Kidney (tissue), 14 donors: ENCODE results near the gene HDAC2. TPM values are rescaled to one million over a fixed set of nuclear protein-coding genes. Genes with fewer than 3 reads are reported as not detected.

Experiments
- DNase-seq, 5 donors: peaks; one replicate each; pipeline ENCODE4 v3.0.0-alpha.2; 2013 to 2020
- FAIRE-seq: peaks from 2 replicates; lab custom pipeline; 2012; peaks lifted over from hg19 to GRCh38; lab: Jason Lieb, UNC
- H3K27ac ChIP-seq, 2 donors: one replicate each; pipeline ENCODE4 v1.7.0; 2013; ENCODE audit warnings: low read depth in 2 of 2, low read length in 2 of 2, inconsistent platforms in 1 of 2
- H3K27me3 ChIP-seq: one replicate; pipeline ENCODE4 v1.7.1; 2013; ENCODE audit warnings: low read length, inconsistent platforms; ENCODE audit not compliant: control insufficient read depth, insufficient read depth
- H3K36me3 ChIP-seq, 3 donors: one replicate each; pipeline versions ENCODE4 v1.7.0 to v1.7.1; 2013; ENCODE audit warnings: low read length in 3 of 3, control low read depth in 1 of 3, inconsistent platforms in 1 of 3; ENCODE audit not compliant: insufficient read depth in 3 of 3, control insufficient read depth in 2 of 3
- H3K4me1 ChIP-seq, 3 donors: one replicate each; pipeline versions ENCODE4 v1.7.0 to v1.7.1; 2013; ENCODE audit warnings: low read length in 3 of 3, inconsistent platforms in 1 of 3, low read depth in 1 of 3; ENCODE audit not compliant: control insufficient read depth in 2 of 3, insufficient read depth in 2 of 3
- H3K4me3 ChIP-seq, 3 donors: one replicate each; pipeline versions ENCODE4 v1.7.0 to v1.8.1; 2013; ENCODE audit warnings: low read length in 3 of 3, control low read depth in 1 of 3, inconsistent platforms in 1 of 3
- H3K9ac ChIP-seq, 3 donors: one replicate each; pipeline versions ENCODE4 v1.7.0 to v1.7.1; 2013; ENCODE audit warnings: low read length in 3 of 3, control low read depth in 1 of 3, inconsistent platforms in 1 of 3
- H3K9me3 ChIP-seq, 3 donors: one replicate each; pipeline versions ENCODE4 v1.7.0 to v1.7.1; 2013; ENCODE audit warnings: low read length in 3 of 3, control low read depth in 1 of 3, inconsistent platforms in 1 of 3; ENCODE audit not compliant: control insufficient read depth in 2 of 3, insufficient read depth in 1 of 3
- CTCF ChIP-seq: IDR thresholded peaks from 3 replicates; pipeline ENCODE4 v1.5.1; 2012; ENCODE audit warnings: mild to moderate bottlenecking, moderate library complexity, borderline replicate concordance; ENCODE audit not compliant: insufficient read depth; ENCODE audit errors: extremely low read depth
- intact Hi-C: fragments of 100-400 bp; cut with DNase I; formaldehyde crosslinking; loops from one replicate; pipeline ENCODE4 v1.11.1; 2022
- polyA plus RNA-seq: library from polyadenylated mRNA; stranded (reverse); fragments of 350-450 nt; fragmentation: Illumina TruSeq; extraction: RNeasy Lipid Tissue Mini Kit (QIAGEN cat#74804); gene quantifications from one replicate; pipeline ENCODE4 v1.2.3, GENCODE V29; 2014; ENCODE audit warnings: low read depth, low replicate concordance; ENCODE audit not compliant: insufficient read depth
- total RNA-seq: library from RNA; stranded (reverse); fragmentation: NEBNext Ultra II Directional; extraction: Animal tissue kit (Norgen Biotek cat#: 25700); gene quantifications from one replicate; pipeline ENCODE4 v1.2.1, GENCODE V29; 2021
- donor health status: control.
- donor health status: control.
- donor health status: control.
- donor health status: control.
- donor health status: control.
- donor health status: DM: yes; HTN: yes; CAD: no.
- donor health status: Normal renal cell carcinoma (clear cell type).

The HDAC2 gene
- total and polyA plus RNA-seq, 2 donors from 2014 or later, result 51.9 to 59.1 TPM

GRCh38 chr6:114010540-114010939, 39.6 kb upstream of the HDAC2 start:
- no peak for TF ChIP-seq CTCF
- no peak for FAIRE-seq
- no peaks in the 10 kb centered on the region for H3K4me1 ChIP-seq
- H3K36me3 ChIP-seq, result no peaks in the 10 kb centered on the region
- no peak for DNase-seq
- no peak overlapping the region for H3K4me3 ChIP-seq
- H3K27me3 ChIP-seq, result no peaks in the 10 kb centered on the region
- H3K9ac ChIP-seq, result no peak overlapping the region
- intact Hi-C loops, result no loop called here
- no peaks in the 10 kb centered on the region for H3K9me3 ChIP-seq
- no peak overlapping the region for H3K27ac ChIP-seq

DNA sequence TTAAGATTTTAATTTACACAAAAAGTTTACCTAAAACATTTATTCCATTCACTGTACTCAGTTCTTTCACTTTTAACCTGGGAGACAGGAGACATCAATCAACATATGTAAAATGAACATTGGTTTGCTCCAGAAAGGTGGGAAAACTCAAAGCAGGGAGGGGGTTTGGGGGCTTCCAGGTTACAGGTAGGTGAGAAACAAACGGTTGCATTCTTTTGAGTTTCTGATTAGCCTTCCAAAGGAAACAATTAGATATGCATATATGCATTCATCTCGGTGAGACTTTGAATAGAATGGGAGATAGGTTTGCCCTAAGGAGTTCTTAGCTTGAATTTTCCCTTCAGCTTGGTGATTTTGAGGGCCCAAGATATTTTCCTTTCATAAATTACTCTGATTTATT, 38.2 kb upstream of the HDAC2 start:
- H3K27me3 ChIP-seq, result no peaks in the 10 kb centered on the region
- TF ChIP-seq CTCF, result no peak
- no peaks in the 10 kb centered on the region for H3K36me3 ChIP-seq
- no peak for FAIRE-seq
- no peaks in the 10 kb centered on the region for H3K9me3 ChIP-seq
- no peak overlapping the region for H3K9ac ChIP-seq
- intact Hi-C loops, result no loop called here
- no peak overlapping the region for H3K27ac ChIP-seq
- H3K4me3 ChIP-seq, result no peak overlapping the region
- no peaks in the 10 kb centered on the region for H3K4me1 ChIP-seq
- no peak for DNase-seq

- DNase-seq (no peak), FAIRE-seq (no peak)
- no peaks in the 10 kb centered on the region for H3K4me1 ChIP-seq
- H3K27me3 ChIP-seq, result no peaks in the 10 kb centered on the region
- no peaks in the 10 kb centered on the region for H3K36me3 ChIP-seq
- H3K9me3 ChIP-seq, result no peaks in the 10 kb centered on the region
- H3K27ac ChIP-seq, result no peak overlapping the region
- no peak overlapping the region for H3K9ac ChIP-seq
- TF ChIP-seq CTCF, result no peak
- intact Hi-C loops, result no loop called here
- H3K4me3 ChIP-seq, result no peak overlapping the region
These were observed 37.4 kb upstream of the HDAC2 start for GRCh38 chr6:114008331-114008730.

DNA sequence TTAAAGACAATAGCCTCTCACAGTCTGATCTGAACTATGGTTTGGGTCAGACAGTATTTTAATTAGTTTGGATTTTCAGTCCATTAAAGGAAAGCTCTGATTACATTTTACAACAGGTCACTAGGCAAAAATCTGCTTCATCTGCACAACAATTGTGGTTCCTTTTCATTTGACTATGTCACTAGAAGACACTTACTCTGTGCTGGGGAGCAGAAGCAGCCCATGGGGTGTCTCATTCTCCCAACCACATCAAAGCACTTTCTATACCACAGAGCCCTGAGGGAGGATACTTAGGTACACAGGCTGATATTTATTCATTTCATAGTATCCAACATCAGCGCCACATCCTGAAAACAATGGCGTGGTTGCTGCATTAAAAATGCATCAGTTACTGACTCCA, 36.6 kb upstream of the HDAC2 start:
- H3K9ac ChIP-seq, result no peak overlapping the region
- DNase-seq (no peak), FAIRE-seq (no peak)
- no peak overlapping the region for H3K4me3 ChIP-seq
- no peaks in the 10 kb centered on the region for H3K9me3 ChIP-seq
- H3K4me1 ChIP-seq, result no peaks in the 10 kb centered on the region
- H3K36me3 ChIP-seq, result no peaks in the 10 kb centered on the region
- H3K27me3 ChIP-seq, result no peaks in the 10 kb centered on the region
- TF ChIP-seq CTCF, result no peak
- intact Hi-C loops, result no loop called here
- H3K27ac ChIP-seq, result no peak overlapping the region
